H9 (cell line): ENCODE data around the gene CDH7. TPM values are rescaled to one million over a fixed set of nuclear protein-coding genes. Genes with fewer than 3 reads are reported as not detected.

Source experiments
- DNase-seq: peaks from one replicate; pipeline ENCODE4 v3.0.0-alpha.2; 2017
- H2AFZ ChIP-seq: one replicate; pipeline ENCODE4 v1.6.1; 2013; ENCODE audit warnings: mild to moderate bottlenecking, low read length, control low read depth, moderate library complexity
- H2AK5ac ChIP-seq: 2 replicates; pipeline ENCODE4 v1.6.1; 2013; ENCODE audit warnings: low read length, control low read depth, mixed read lengths; ENCODE audit not compliant: insufficient read length
- H2BK120ac ChIP-seq: one replicate; pipeline ENCODE4 v1.6.1; 2013; ENCODE audit warnings: low read depth, mild to moderate bottlenecking, low read length, control low read depth, inconsistent platforms; ENCODE audit not compliant: poor library complexity, severe bottlenecking
- H2BK12ac ChIP-seq: 2 replicates; pipeline ENCODE4 v1.6.1; 2013; ENCODE audit warnings: low read length, control low read depth, mixed read lengths, low read depth; ENCODE audit not compliant: insufficient read length
- H2BK15ac ChIP-seq: 2 replicates; pipeline ENCODE4 v1.6.1; 2013; ENCODE audit warnings: low read depth, low read length, control low read depth
- H2BK20ac ChIP-seq: one replicate; pipeline ENCODE4 v1.6.1; 2013; ENCODE audit warnings: low read depth, mild to moderate bottlenecking, low read length, control low read depth, inconsistent platforms; ENCODE audit not compliant: poor library complexity, severe bottlenecking
- H2BK5ac ChIP-seq: 2 replicates; pipeline ENCODE4 v1.6.1; 2013; ENCODE audit warnings: low read length, control low read depth, mixed read lengths; ENCODE audit not compliant: insufficient read length
- H3K14ac ChIP-seq: 2 replicates; pipeline ENCODE4 v1.6.1; 2013; ENCODE audit warnings: low read length, control low read depth; ENCODE audit not compliant: insufficient read depth
- H3K18ac ChIP-seq: 2 replicates; pipeline ENCODE4 v1.6.1; 2013; ENCODE audit warnings: low read depth, mild to moderate bottlenecking, mixed read lengths, low read length, control low read depth; ENCODE audit not compliant: insufficient read length
- H3K23ac ChIP-seq: 2 replicates; pipeline ENCODE4 v1.6.1; 2013; ENCODE audit warnings: low read length, control low read depth, mixed read lengths, low read depth; ENCODE audit not compliant: insufficient read length
- H3K23me2 ChIP-seq: 2 replicates; pipeline ENCODE4 v1.6.1; 2013; ENCODE audit warnings: low read depth, mild to moderate bottlenecking, mixed read lengths, low read length, control low read depth; ENCODE audit not compliant: insufficient read length, poor library complexity, severe bottlenecking
- H3K27ac ChIP-seq: 2 replicates; pipeline ENCODE4 v1.5.1; 2013; ENCODE audit warnings: low read length, control low read depth, mixed read lengths, low read depth; ENCODE audit not compliant: insufficient read length
- H3K27me3 ChIP-seq: 2 replicates; pipeline ENCODE4 v1.6.1; 2013; ENCODE audit warnings: low read length, control low read depth, inconsistent platforms; ENCODE audit not compliant: insufficient read depth
- H3K4ac ChIP-seq: 2 replicates; pipeline ENCODE4 v1.6.1; 2013; ENCODE audit warnings: low read depth, mild to moderate bottlenecking, control low read depth, inconsistent platforms, low read length, moderate library complexity
- H3K4me1 ChIP-seq: 2 replicates; pipeline ENCODE4 v1.6.1; 2013; ENCODE audit warnings: low read length, control low read depth, inconsistent platforms; ENCODE audit not compliant: insufficient read depth
- H3K4me2 ChIP-seq: 2 replicates; pipeline ENCODE4 v1.6.1; 2013; ENCODE audit warnings: low read length, control low read depth, mixed read lengths; ENCODE audit not compliant: insufficient read length, insufficient read depth
- H3K56ac ChIP-seq: 2 replicates; pipeline ENCODE4 v1.6.1; 2013; ENCODE audit warnings: low read depth, mild to moderate bottlenecking, mixed read lengths, low read length, control low read depth; ENCODE audit not compliant: insufficient read length
- H3K79me1 ChIP-seq: 2 replicates; pipeline ENCODE4 v1.6.1; 2013; ENCODE audit warnings: low read depth, mild to moderate bottlenecking, moderate library complexity, low read length, control low read depth, inconsistent platforms; ENCODE audit not compliant: insufficient read depth, poor library complexity, severe bottlenecking
- H3K79me2 ChIP-seq: 2 replicates; pipeline ENCODE4 v1.6.1; 2013; ENCODE audit warnings: low read length, control low read depth, inconsistent platforms; ENCODE audit not compliant: insufficient read depth
- H3K9ac ChIP-seq: 2 replicates; pipeline ENCODE4 v1.6.1; 2013; ENCODE audit warnings: low read length, control low read depth, mixed read lengths; ENCODE audit not compliant: insufficient read length; ENCODE audit errors: extremely low read depth
- H3K9me3 ChIP-seq: one replicate; pipeline ENCODE4 v1.6.1; 2013; ENCODE audit warnings: low read depth, low read length, inconsistent platforms; ENCODE audit not compliant: control insufficient read depth
- H3T11ph ChIP-seq: one replicate; pipeline ENCODE4 v1.6.1; 2013; ENCODE audit warnings: mild to moderate bottlenecking, low read length, control low read depth, inconsistent platforms
- H4K20me1 ChIP-seq: one replicate; pipeline ENCODE4 v1.6.1; 2013; ENCODE audit not compliant: control insufficient read depth, insufficient read length, insufficient read depth
- H4K5ac ChIP-seq: 2 replicates; pipeline ENCODE4 v1.6.1; 2013; ENCODE audit warnings: low read depth, mild to moderate bottlenecking, mixed read lengths, low read length, control low read depth; ENCODE audit not compliant: insufficient read length
- H4K8ac ChIP-seq: replicated peaks from 2 replicates; pipeline ENCODE4 v1.6.1; 2013; ENCODE audit warnings: low read length, control low read depth, mixed read lengths, low read depth; ENCODE audit not compliant: insufficient read length
- H4K91ac ChIP-seq: 2 replicates; pipeline ENCODE4 v1.6.1; 2013; ENCODE audit warnings: low read depth, mild to moderate bottlenecking, moderate library complexity, mixed read lengths, low read length, control low read depth; ENCODE audit not compliant: insufficient read length
- H3K27ac Mint-ChIP-seq, 3 experiments: 2 replicates in 2 of 3; 3 replicates in 1 of 3; pipeline ENCODE4 v1.8.0; 2020 to 2021; ENCODE audit warnings: mixed read lengths in 3 of 3, mild to moderate bottlenecking in 1 of 3, moderate library complexity in 1 of 3
- H3K27me3 Mint-ChIP-seq: 2 replicates; pipeline ENCODE4 v1.8.0; 2021; ENCODE audit warnings: low read depth, mild to moderate bottlenecking, moderate library complexity, mixed read lengths
- H3K36me3 Mint-ChIP-seq, 3 experiments: 2 replicates in 2 of 3; 3 replicates in 1 of 3; pipeline ENCODE4 v1.8.0; 2020 to 2021; ENCODE audit warnings: low read depth in 3 of 3, mixed read lengths in 3 of 3; ENCODE audit not compliant: insufficient read depth in 1 of 3
- H3K4me1 Mint-ChIP-seq, 2 experiments: 2 replicates each; pipeline ENCODE4 v1.8.0; 2020; ENCODE audit warnings: mixed read lengths in 2 of 2
- H3K4me3 Mint-ChIP-seq, 2 experiments: 2 replicates in 1 of 2; 3 replicates in 1 of 2; pipeline ENCODE4 v1.8.0; 2020 to 2021; ENCODE audit warnings: mild to moderate bottlenecking in 2 of 2, mixed read lengths in 2 of 2, moderate library complexity in 1 of 2
- H3K9me3 Mint-ChIP-seq, 2 experiments: 2 replicates in 1 of 2; 3 replicates in 1 of 2; pipeline ENCODE4 v1.8.0; 2020; ENCODE audit warnings: mild to moderate bottlenecking in 2 of 2, mixed read lengths in 2 of 2, moderate library complexity in 1 of 2
- WGBS: extraction: QIAGEN DNeasy Blood & Tissue Kit; methylation state at CpG from one replicate; pipeline ENCODE4 v1.1.7; 2013; ENCODE audit warnings: missing lambda C conversion rate, low lambda C conversion rate, mixed read lengths; ENCODE audit not compliant: insufficient read length; ENCODE audit errors: extremely low coverage; 5-methylcytosine and 5-hydroxymethylcytosine counted together
- total RNA-seq: library from RNA; stranded (reverse); gene quantifications from 2 replicates; pipeline ENCODE4 v1.2.1, GENCODE V29; 2021
- TF ChIP-seq, protein P1 (sequence below): fragments of 200-600 bp; sonication (generic); conservative IDR thresholded peaks from 3 replicates; pipeline ENCODE4 v1.8.0; 2021; ENCODE audit warnings: antibody characterized with exemption, mild to moderate bottlenecking

CDH7 gene
- total RNA-seq, 1 experiment from 2014 or later, result 0.13 TPM

DNA sequence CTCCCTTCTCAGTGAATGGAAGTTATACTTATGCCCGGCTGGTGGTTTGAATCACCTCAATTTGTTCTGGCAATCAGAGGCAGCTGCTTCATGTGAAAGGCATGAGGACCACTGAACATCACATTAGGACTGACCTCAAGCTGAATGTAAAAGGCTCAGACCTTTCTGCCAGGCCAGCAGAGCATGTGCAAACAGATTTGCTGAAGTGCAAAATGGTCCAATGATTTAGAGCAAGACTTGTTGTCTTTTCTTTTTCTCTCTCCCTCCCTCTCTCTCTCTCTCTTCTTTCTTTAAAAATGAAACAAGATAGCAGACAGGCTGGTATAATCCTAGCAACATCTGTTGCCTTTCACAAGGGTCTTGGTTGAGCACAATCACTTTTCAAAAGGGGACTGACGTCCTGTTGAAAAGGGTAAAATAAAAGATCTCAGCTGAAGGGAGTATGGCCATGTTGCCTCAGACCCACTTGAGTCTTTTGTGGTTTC lies 13.3 kb upstream of the CDH7 start:
- no peak overlapping the region for H2BK120ac ChIP-seq
- no peaks in the 10 kb centered on the region for H3K36me3 Mint-ChIP-seq
- H3K18ac ChIP-seq, result no peak overlapping the region
- no CpG with 5 or more reads among the region's 2 CpGs for WGBS
- H2AFZ ChIP-seq, result no peak overlapping the region
- H3K14ac ChIP-seq, result no peak overlapping the region
- no peak overlapping the region for H2BK15ac ChIP-seq
- no peak overlapping the region for H3K27ac ChIP-seq
- no peaks in the 10 kb centered on the region for H3K4me1 Mint-ChIP-seq
- H3K9ac ChIP-seq, result no peak overlapping the region
- no peaks in the 10 kb centered on the region for H3K9me3 ChIP-seq
- H3K27ac Mint-ChIP-seq, result no peak overlapping the region
- H2AK5ac ChIP-seq, result no peak overlapping the region
- no peaks in the 10 kb centered on the region for H3K23me2 ChIP-seq
- H4K8ac ChIP-seq, result no peak overlapping the region
- TF ChIP-seq, protein P1, sequence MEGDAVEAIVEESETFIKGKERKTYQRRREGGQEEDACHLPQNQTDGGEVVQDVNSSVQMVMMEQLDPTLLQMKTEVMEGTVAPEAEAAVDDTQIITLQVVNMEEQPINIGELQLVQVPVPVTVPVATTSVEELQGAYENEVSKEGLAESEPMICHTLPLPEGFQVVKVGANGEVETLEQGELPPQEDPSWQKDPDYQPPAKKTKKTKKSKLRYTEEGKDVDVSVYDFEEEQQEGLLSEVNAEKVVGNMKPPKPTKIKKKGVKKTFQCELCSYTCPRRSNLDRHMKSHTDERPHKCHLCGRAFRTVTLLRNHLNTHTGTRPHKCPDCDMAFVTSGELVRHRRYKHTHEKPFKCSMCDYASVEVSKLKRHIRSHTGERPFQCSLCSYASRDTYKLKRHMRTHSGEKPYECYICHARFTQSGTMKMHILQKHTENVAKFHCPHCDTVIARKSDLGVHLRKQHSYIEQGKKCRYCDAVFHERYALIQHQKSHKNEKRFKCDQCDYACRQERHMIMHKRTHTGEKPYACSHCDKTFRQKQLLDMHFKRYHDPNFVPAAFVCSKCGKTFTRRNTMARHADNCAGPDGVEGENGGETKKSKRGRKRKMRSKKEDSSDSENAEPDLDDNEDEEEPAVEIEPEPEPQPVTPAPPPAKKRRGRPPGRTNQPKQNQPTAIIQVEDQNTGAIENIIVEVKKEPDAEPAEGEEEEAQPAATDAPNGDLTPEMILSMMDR, result no peak
- no peak overlapping the region for H2BK5ac ChIP-seq
- H2BK20ac ChIP-seq, result no peak overlapping the region
- no peaks in the 10 kb centered on the region for H3K79me1 ChIP-seq
- H3K56ac ChIP-seq, result no peak overlapping the region
- no peak overlapping the region for H4K5ac ChIP-seq
- H4K91ac ChIP-seq, result no peak overlapping the region
- H3K27me3 ChIP-seq, result no peaks in the 10 kb centered on the region
- no peak overlapping the region for H3K23ac ChIP-seq
- no peaks in the 10 kb centered on the region for H3K4me1 ChIP-seq
- no peak overlapping the region for H3K4me3 Mint-ChIP-seq
- H3K79me2 ChIP-seq, result no peaks in the 10 kb centered on the region
- H4K20me1 ChIP-seq, result no peaks in the 10 kb centered on the region
- DNase-seq, result no peak
- no peaks in the 10 kb centered on the region for H3K9me3 Mint-ChIP-seq
- no peak overlapping the region for H2BK12ac ChIP-seq
- no peak overlapping the region for H3T11ph ChIP-seq
- no peak overlapping the region for H3K4ac ChIP-seq
- no peaks in the 10 kb centered on the region; the same call in 1 of the 2 replicates for H3K27me3 Mint-ChIP-seq
- H3K4me2 ChIP-seq, result no peak overlapping the region
